ENCODE measurements around the gene TFEC. TPM values are rescaled to one million over a fixed set of nuclear protein-coding genes. Genes with fewer than 3 reads are reported as not detected.

The TFEC gene
- total and polyA plus RNA-seq, 10 donors = 6.8 to 55.7 (median 34.1) TPM

GRCh38 chr7:115968596-115968995, 62.0 kb downstream of the TFEC start:
- H3K27me3 ChIP-seq (replicated peaks in 1 of 7) = no peaks in the 10 kb centered on the region
- WGBS, 5 donors = 70 to 80% (median 74%) methylated on average over 1 of the region's 1 CpG
- no peaks in the 10 kb centered on the region for H3K9me3 ChIP-seq
- H3K36me3 ChIP-seq = no peaks in the 10 kb centered on the region
- DNase-seq = no peak
- H3K27ac ChIP-seq = no peak overlapping the region
- TF ChIP-seq POLR2AphosphoS5 (IDR thresholded peaks at IDR 0.05) = no peak
- TF ChIP-seq POLR2A (IDR thresholded peaks at IDR 0.05) = no peak
- no peak for TF ChIP-seq CTCF (IDR thresholded peaks at IDR 0.05 in 8 of 11, conservative IDR thresholded peaks at IDR 0.05 in 3 of 11)
- no peaks in the 10 kb centered on the region for H3K4me1 ChIP-seq
- intact Hi-C loops (cut with DNase I; ENCODE audit: low total_unique reads) = no loop called here
- no peak overlapping the region for H3K4me3 ChIP-seq

DNA sequence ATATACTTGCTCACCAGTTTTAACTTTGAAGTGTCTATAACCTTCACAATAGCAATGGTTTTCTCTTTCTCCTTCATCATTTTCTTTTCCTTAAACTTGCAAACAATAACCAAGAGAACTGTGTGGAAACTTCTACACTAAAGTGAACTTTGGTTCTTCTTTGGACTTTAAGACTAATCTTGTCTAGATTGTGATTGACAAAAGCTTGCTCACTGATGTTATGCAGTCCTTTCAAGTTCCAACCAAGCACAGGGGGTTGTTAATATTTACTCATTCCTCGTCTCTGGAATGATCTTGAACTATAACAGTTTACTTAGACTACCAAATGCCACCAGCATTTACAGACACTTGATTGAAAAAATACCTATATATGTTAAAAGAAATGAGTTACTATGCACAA, 62.4 kb downstream of the TFEC start:
- Histone ChIP-seq H3K4me1 (no peaks in the 10 kb centered on the region), H3K9me3 (no peaks in the 10 kb centered on the region), H3K36me3 (no peaks in the 10 kb centered on the region), H3K27me3 (replicated peaks in 1 of 7) (no peaks in the 10 kb centered on the region), H3K4me3 (no peak overlapping the region), H3K27ac (no peak overlapping the region)
- DNase-seq = no peak
- intact Hi-C loops (cut with DNase I; ENCODE audit: low total_unique reads) = no loop called here
- 61 to 94% (median 73%) methylated on average over 1 of the region's 1 CpG for WGBS, 5 donors
- TF ChIP-seq POLR2A (IDR thresholded peaks at IDR 0.05) (no peak), CTCF (IDR thresholded peaks at IDR 0.05 in 8 of 11, conservative IDR thresholded peaks at IDR 0.05 in 3 of 11) (no peak), POLR2AphosphoS5 (IDR thresholded peaks at IDR 0.05) (no peak)

GRCh38 chr7:115965796-115966475, 64.6 kb downstream of the TFEC start:
- Histone ChIP-seq H3K4me1 (no peaks in the 10 kb centered on the region), H3K4me3 (no peak overlapping the region), H3K27ac (no peak overlapping the region), H3K36me3 (no peaks in the 10 kb centered on the region), H3K9me3 (no peaks in the 10 kb centered on the region), H3K27me3 (replicated peaks in 1 of 7) (no peaks in the 10 kb centered on the region)
- no peak for DNase-seq
- intact Hi-C loops (cut with DNase I; ENCODE audit: low total_unique reads) = no loop called here
- 72 to 88% (median 80%) methylated on average over 5 of the region's 5 CpGs for WGBS, 5 donors
- TF ChIP-seq POLR2AphosphoS5 (IDR thresholded peaks at IDR 0.05) = no peak
- TF ChIP-seq POLR2A (IDR thresholded peaks at IDR 0.05) = no peak
- no peak for TF ChIP-seq CTCF (IDR thresholded peaks at IDR 0.05 in 8 of 11, conservative IDR thresholded peaks at IDR 0.05 in 3 of 11)

DNA sequence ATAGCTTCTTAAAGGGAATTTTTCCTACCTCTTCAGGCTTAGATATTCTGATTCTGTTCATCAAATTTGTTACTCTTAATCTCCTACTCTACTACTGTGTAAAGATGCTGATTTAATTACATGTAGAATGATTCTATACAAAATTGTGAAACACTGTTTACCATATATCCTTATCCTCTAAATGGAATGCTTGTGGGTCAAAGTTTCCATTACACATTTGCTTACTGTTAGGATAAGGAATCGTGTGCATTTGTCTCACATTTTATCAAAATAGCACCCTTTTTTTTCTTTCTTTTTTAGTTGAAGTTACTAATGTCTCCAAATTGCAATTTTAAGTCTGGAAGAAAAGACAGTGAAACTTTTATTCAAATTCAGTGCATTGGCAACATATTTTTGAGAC, 65.3 kb downstream of the TFEC start:
- intact Hi-C loops (cut with DNase I; ENCODE audit: low total_unique reads) = no loop called here
- Histone ChIP-seq H3K4me1 (no peaks in the 10 kb centered on the region), H3K27me3 (replicated peaks in 1 of 7) (no peaks in the 10 kb centered on the region), H3K36me3 (no peaks in the 10 kb centered on the region), H3K9me3 (no peaks in the 10 kb centered on the region), H3K4me3 (no peak overlapping the region), H3K27ac (no peak overlapping the region)
- no peak for TF ChIP-seq POLR2A (IDR thresholded peaks at IDR 0.05)
- TF ChIP-seq CTCF (IDR thresholded peaks at IDR 0.05 in 8 of 11, conservative IDR thresholded peaks at IDR 0.05 in 3 of 11) = no peak
- TF ChIP-seq POLR2AphosphoS5 (IDR thresholded peaks at IDR 0.05) = no peak
- WGBS, 5 donors = 65 to 82% (median 76%) methylated on average over 1 of the region's 1 CpG
- no peak for DNase-seq

Measured in spleen (tissue), 11 donors.